NCI-H187 (cell line): ENCODE measurements around the gene KCTD14.
"Not testable (repeated sequence)": the region's sequence is repeated elsewhere in the genome, so short reads cannot be mapped to it uniquely, and the experiment has no call there.

Source experiments
- DNase-seq, 2 experiments: peaks; one replicate each; lab custom pipeline; 2025; lab: John Stamatoyannopoulos, UW

The KCTD14 gene

GRCh38 chr11:78022397-78023396 is at the start of gene KCTD14:
Gene KCTD14 (minus strand): TSS chr11:78023276. CDS start chr11:78023249, 27 bp downstream.
- no peak for DNase-seq

DNA sequence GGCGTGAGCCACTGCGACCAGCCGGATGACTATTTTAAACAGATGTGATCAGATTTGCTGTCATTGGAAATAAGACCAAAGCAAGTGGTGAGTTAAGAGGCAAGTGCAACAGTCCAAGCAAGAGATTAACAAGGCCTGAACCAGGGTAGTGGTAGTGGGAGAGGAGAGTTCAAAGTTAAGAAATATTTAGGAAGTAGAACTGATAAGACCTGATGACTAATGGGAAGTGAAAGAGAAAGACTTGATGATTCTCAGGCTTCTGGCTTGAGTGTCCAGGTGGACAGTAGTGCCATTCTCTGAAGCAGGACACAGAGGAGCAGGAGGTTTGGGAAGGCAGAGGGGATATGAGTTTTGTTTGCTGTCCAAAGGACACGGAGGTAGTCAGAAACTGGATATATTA is 49.4 kb upstream of the KCTD14 start:
- no peak for DNase-seq

DNA sequence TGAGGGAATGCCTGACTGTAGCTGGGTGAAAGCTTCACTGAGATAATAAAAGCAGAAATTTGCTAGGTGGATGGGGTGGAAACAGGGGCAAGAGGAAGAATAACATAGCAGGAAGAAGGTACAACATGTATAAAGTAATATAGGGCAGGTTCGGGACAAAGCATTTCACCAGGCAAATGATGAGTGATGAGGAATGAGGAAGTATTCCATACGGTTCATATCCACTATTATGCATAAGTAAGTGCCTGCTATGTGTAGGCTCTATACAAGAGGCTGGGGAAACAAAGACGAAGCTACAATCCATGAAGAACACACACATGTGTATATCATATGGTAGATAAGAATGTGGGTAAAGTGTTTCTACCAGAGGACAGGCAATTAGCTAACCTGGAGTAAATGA is 48.6 kb upstream of the KCTD14 start:
- no peak for DNase-seq

DNA sequence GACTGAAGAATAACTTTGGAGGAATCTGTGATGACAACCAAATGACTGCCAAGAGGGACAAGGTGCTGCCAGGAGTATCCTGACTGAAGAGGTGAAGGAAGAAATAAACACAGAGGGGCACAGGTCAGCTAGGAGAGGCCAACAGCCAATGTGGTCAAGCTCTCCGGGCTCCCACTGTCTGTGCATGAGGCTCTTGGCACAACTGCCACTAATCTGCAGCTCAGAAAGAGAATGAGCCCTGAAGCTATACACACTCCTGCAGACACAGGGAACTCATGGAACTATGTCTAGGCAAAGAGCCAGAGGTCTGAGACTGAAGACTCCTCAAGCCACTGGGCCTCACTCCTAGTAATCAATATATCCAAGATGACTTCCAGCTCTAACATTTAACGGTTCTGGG is 47.5 kb upstream of the KCTD14 start:
- no peak for DNase-seq

DNA sequence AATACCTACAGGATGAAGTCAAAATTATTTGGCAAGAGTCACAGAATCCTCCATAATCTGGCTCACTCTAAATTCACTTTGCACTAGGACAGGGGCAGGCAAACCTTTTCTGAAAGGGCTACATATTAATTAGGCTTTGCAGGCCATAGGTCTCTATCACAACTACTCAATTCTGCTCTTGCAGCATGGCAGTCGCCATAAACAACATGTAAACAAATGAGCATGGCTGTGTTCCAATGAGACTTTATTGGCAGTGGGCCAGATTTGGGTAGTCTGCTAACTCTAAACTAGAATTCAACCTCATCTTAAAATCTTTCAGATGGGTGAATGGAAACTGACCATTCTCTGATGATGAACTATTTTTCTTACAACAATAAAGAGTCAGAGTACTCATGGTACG is 46.4 kb upstream of the KCTD14 start:
- no peak for DNase-seq

GRCh38 chr11:78067704-78068103 is 44.6 kb upstream of the KCTD14 start:
- DNase-seq = no peak

- no peak for DNase-seq
These were observed 43.4 kb upstream of the KCTD14 start for GRCh38 chr11:78066471-78066870.

GRCh38 chr11:78065203-78065602 is 42.1 kb upstream of the KCTD14 start:
- no peak for DNase-seq

- DNase-seq = no peak
These were observed 40.5 kb upstream of the KCTD14 start, which contains the start of gene THRSP for GRCh38 chr11:78063440-78064181. Gene THRSP (plus strand): TSS chr11:78063861. CDS start chr11:78063882, 21 bp downstream.

- no peak for DNase-seq
These were observed 39.6 kb upstream of the KCTD14 start for GRCh38 chr11:78062671-78063070.

- no peak for DNase-seq
These were observed 38.8 kb upstream of the KCTD14 start for GRCh38 chr11:78061921-78062311.

DNA sequence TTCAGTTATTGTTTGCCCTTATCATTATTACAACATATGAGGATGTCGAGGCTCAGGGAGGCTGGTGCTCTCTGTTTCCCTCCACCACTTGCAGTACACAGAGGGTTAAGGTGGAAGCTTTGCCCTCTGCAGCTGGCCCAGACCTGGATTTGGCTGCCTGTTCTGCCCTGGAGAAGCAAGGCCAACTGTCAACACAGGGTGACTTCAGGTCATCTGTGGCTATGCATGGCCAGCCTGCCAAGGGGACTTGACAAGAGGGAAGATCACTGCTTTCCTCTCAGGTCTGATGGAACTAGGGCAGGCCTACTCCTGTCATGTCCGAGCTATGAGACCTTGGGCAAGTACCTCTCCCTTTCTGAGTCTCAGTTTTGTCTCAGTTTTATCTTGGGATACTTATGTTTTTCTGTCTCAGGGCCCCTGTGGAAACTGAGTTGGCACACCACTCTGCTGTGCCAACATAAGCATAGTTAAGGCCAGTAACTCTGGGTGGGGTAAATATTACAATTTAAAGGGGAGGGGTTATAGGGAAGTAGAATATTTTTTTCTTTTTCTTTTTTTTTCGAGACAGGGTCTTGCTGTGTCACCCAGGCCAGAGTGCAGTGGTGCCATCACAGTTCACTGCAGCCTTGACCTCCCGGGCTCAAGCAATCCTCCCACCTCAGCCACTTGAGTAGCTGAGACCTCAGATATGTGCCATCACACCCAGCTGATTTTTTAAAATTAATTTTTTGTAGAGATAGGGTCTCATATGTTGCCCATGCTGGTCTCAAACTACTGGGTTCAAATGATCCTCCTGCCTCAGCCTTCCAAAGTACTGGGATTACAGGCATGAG is 38.2 kb upstream of the KCTD14 start:
- no peak for DNase-seq

- no peak for DNase-seq
These were observed 37.5 kb upstream of the KCTD14 start for GRCh38 chr11:78060533-78060932.

GRCh38 chr11:78059749-78060328 is 36.8 kb upstream of the KCTD14 start:
- DNase-seq = not testable (repeated sequence)

DNA sequence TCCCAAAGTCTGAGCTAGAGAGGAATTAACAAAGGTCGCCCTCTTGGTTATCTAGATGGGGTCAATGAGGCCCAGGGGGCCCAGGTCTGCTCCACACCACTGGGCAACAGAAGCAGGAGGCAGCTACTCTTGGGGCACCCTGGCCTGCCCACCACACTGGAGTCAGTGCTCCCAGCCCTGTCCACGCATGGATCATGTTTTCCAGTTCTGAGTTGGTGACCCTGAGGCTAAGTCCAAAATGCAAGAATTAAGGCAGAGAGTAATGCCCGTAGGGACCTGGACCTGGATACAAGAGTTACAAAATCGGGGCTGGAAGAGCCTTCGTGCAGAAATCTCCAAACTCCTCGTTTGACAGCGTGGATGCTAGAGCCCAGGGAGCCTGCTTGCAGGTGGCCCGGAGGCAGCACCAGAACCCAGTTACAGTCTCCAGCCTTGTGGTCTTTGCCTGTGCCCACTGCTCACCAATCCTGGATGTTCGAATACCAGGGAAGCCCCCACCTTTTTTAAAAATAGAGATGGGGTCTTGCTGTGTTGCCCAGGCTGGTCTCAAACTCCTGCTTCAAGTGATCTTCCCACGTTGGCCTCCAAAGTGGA is 34.5 kb upstream of the KCTD14 start:
- DNase-seq = no peak

DNA sequence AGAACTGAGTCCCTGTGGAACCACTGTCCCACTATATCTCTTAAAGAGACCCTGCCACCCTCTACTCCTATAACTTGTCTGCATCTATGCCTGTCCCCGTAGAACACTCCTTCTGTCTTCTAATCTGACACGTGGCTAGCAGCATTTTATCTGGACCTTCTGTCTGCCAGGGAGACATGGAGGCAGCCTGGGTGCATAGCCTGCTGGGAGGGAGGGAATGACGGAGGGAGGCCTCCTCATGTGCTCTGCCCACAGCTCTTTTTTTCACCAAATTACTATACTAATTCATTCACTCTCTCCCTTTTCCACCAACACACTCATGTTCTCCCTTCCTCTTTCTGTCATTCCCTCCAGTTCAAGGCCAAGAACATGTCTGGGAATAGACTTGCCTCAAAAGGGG is 33.0 kb upstream of the KCTD14 start:
- DNase-seq = no peak

GRCh38 chr11:78054971-78055370 is 31.9 kb upstream of the KCTD14 start:
- no peak for DNase-seq

- no peak for DNase-seq
These were observed 28.1 kb upstream of the KCTD14 start for GRCh38 chr11:78050964-78051831.

- DNase-seq = no peak
These were observed 26.3 kb upstream of the KCTD14 start for GRCh38 chr11:78049348-78049747.

GRCh38 chr11:78048561-78048960 is 25.5 kb upstream of the KCTD14 start:
- no peak for DNase-seq
